ENCODE results near the gene CCDC149.
"Not testable (repeated sequence)": the region's sequence is repeated elsewhere in the genome, so short reads cannot be mapped to it uniquely, and the experiment has no call there.

The CCDC149 gene

DNA sequence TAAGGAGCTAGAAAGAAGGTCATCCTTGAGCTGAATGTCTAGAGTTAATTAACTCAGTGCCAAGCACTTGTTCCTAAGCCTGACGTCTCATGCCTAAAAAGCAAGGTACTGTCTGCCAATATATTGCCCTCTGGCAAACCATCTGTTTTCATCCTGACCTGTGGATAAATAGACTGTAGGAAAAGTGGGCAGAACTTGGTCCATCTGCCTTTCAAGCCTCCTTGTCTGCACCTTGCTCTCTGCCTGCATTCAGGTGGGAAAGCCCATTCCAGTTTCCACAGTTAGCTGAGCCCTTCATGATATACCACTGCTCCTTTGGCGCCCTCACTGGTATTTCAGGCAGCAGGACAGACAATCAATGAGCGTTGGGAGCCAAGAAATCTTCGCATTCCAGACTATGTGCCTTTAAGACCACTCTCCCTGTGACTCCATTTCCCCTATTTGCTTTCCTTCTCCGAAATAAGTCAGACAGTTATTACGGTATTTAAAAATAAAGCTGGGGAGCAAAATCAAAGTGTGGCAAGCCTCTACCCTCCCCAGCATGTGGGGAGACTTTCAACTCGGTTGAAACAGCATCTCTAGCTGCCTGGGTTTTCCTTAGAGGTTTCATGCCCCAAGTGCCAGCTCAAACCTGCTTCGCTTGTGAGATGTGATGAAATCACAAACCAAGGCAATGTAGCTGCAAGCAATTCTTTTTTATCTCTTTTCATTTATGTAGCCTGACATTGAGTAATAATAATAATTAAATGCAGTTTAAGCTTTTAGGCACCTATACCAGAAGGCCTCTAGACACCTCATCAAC, 2.5 kb upstream of the CCDC149 start:
- peak in 1 of 14 donors; percentile 41 for DNase-seq

DNA sequence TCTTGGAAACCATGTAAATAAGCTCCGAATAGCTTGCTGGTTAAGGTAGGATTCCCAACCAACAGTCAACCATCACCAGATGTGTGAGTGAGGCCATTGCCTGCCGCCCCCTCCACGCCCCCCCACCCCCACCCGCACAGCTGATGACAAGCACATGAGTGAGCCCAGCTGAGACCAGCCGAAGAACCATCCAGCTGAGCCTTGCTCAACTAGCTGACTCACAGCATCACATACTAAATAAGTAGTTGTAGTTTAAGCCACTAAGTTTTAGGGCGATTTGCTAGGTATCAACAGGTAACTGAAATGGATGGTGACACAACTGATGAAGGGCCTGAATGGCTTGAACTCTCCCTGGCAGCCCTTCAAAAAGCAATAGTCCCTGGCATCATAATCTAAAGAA, 1.6 kb upstream of the CCDC149 start:
- no peak for DNase-seq

DNA sequence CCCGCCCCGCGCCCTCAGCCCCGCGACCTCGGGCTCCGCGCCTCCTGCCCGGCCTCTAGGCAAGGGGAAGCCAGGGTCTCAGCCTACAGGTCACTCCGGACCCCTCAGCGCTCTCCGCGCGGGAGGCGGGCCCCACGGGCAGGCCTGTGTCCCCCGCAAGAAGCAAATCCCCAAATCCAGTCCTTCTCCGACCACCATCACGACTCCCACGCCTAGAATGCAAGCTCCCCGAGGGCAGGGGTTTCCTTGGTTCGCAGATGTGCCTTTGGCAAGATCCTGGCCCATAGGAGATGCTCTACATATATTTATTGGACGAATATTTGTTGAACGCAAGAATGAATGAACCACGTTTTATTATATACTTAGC, 260 bp upstream of the CCDC149 start:
- peak in 3 of 14 donors; percentile 37 to 63 (median 40) for DNase-seq

DNA sequence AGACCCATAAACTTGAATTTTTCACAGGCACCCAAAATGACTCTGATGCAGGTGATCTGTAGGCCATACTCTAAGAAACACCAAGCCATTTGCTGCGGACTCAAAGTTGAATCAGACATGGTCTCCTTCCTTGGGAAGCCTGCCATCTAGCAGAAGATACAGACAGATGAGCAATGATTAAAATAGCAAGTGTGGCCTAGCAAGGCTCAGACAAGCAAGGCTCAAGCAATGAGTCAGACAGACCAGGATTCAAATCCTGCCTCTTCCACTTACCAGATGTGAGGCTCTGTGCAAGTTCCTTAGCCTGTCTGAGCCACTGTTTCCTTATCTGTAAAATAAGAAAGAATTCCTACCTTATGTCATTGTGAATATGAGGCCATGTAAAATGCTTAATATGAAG, 2.3 kb downstream of the CCDC149 start:
- no peak for DNase-seq

DNA sequence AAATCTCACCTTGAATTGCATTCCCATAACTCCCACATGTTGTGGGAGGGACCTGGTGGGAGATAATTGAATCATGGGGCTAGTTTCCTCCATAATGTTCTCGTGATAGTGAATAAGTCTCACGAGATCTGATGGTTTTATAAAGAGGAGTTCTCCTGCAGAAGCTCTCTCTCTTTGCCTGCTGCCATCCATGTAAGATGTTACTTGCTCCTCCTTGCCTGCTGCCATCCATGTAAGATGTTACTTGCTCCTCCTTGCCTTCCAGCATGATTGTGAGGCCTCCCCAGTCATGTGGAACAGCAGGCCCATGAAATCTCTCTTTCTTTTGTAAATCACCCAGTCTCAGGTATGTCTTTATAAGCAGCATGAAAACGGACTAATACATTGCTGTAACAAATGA, 3.2 kb downstream of the CCDC149 start:
- DNase-seq, result not testable (repeated sequence)

DNA sequence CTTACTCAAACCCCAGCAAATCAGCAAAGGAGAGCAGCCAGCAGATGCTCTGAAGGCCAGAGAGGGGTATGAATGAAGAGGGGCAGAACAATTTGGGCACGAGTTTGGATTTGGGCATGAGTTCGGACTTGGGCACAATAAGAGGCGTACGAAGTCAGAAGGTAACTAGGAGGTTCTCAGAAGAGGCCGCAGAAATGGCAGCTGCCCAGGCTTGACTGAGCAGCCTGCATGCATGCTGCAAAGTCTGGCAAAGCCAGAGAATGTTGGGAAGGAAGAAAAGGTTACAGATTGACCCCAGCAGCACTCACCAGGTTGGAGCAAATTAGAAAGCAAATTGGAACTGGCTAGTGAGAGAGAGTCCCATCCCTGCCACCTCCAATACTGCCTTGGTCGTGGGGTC, 15.2 kb downstream of the CCDC149 start:
- peak in 2 of 14 donors; percentile 4 to 16 for DNase-seq

DNA sequence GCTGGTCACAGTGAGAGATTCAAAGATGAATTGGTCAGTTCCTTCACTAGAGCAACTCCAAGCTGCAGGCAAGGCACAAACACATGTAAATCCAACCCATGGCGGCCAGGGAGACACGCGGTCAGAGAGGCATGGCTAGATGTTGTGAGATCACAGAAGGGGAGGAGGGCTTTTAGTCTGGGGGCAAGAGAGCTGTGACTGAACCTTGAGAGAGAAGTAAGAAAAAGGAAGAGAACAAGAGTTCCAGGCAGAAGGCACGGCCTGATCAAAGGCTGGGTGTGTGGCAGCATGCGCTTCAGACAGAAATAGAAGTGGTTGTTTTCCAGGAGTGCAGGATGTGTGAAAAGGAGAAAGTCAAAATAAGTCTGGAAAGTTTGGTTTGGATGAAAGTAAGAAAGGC, 15.9 kb downstream of the CCDC149 start:
- DNase-seq, result peak in 1 of 14 donors; percentile 5

DNA sequence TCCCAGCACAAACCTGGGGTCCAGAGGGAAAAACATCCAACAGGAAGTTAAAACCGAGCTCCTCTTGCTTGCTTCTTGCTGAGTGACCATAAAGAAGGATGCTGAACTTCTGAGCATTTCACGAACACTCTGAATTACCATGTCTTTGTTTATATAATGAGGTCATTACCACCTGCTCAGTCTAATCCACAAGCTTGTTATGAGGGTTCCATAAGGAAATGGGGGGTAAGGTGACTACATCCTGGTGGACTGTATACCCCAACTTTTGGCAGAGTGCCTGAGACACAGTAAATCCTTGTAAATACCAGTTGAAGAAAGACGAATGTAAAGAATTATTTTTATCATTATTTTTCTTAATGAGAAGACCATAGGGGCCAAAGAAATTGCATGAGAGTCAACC, 16.8 kb downstream of the CCDC149 start:
- no peak for DNase-seq

DNA sequence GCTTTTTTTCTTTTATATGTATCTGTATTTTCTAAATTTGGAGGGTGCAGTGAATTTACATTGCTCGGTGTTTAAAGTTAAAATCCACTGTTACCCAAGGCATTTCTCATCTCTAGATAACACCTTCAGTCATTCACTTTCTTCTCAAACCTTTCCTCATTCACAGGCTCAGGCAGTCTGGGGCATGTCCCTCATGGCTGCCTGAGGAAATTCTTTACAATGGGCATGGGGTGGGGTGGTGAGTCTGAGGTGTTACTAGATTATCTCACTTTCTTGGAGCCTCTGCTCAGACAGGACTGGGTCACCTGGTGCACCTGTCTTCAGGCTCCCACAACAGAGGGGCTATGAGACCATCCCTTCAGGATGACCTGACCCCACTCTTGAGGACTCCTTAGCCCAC, 17.4 kb downstream of the CCDC149 start:
- no peak for DNase-seq

DNA sequence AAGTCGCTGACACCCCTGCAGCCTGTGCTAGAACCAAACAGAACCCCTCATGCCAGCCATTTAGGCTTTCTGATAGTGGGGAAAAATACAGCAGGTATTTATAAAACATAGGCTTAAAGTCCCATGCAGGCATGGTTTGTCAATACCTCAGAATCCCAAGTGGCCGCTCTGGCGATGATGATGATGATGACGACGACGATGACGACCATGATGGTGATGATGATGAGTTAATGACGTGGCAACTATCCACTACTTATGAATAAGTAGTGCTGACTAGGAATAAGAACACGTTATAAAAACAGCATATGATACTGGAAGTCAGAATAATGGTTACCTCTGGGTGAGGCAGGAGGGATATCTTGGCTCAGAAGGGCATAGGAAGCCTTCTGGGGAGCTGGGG, 18.0 kb downstream of the CCDC149 start:
- DNase-seq, result no peak

DNA sequence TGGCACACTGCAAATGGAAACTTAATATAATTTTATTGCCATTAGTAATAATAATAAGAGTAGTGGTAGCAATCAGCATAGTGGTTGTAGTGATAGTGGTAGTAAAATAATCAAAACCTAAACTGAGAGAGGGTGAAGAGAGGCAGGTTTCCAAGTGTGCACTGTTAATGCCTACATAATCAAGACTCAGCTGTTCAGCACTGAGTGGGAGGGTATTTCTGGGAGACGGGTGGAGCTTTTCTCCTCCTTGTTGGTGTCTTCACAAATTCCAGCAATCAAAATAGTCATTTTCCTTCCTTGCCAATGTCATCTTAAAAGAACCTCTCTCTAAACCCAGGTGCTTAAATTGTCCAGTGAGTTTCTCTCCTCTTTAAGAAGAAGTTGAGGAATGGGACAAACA, 18.6 kb downstream of the CCDC149 start:
- DNase-seq, result no peak

DNA sequence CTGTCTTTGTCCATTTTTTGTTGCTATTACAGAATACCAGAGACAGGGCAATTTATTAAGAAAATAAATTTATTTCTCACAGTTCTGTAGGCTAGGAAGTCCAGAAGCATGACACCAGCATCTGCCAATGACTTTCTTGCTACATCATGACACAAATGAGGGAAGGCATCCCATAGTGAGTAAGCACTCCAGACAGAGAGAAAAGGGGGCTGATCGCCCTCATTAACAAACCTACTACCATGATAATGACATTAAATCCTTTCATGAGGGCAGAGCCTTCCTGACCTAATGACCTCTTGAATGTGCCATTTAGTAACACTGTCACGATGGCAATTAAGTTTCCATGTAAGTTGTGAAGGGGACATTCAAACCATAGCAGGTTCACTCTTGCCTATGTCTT, 20.1 kb downstream of the CCDC149 start:
- DNase-seq, result no peak

DNA sequence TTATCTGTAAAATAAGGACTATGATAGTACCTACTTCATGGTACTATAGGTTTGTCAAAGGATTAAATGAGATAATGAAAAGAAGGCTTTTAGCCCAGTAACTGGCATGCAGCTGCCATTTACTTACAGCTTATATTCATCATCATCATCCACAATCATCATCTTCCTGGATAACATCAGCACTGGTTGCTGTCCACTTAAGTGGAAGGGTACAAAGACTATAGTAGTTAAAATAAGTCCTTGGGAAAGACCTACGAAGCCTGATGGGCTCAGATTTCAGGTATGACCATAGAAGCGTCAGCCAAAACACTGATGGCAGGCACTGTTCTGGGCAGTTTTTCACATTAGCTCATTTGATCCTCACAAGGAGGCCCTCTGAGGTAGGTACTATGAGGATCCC, 20.6 kb downstream of the CCDC149 start:
- DNase-seq, result no peak

DNA sequence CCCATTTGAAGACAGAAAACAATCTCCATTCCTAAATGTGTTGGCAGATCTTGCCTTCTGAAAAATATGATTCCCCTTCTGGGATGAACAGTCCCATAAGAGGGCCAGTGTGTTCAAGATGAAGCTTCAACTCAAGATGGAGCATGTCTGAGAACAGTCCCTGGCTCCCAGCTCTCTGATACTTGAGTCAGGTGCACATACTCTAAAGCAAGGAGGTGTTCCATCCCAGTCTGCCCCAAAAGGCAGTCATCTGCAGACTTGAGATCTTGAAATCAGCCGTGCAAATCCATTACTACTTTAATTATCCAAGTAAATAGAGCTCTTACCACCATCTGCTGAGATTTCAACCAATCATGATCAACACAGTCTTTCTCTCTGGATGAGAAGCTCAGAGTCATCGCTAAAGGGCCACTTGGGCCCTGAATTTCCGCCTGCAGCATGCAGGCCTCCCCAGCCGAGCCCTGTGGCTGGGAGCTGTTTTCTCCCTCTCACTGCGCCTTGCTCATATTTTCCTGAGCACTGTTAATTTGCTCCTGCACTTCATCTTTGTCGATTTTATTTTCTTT, 22.2 kb downstream of the CCDC149 start:
- DNase-seq, result no peak

DNA sequence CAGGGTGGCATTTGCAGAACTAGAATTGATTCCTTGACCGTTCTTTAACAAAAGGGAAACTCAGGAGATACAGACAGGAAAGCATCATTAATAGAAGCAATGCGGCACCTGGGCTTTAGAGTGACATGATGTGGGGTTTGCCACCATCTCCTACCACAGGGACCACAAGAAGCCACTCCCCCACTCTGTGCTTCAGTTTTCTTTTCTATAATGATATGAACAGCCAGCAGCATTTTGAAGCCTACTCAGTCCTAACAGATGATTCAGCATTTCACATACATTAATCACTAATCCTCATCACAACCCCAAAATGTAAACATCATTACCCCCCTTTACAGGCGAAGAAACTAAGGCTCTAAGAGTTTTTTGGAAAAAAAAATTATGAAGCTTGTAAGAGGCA, 22.9 kb downstream of the CCDC149 start:
- DNase-seq, result no peak

DNA sequence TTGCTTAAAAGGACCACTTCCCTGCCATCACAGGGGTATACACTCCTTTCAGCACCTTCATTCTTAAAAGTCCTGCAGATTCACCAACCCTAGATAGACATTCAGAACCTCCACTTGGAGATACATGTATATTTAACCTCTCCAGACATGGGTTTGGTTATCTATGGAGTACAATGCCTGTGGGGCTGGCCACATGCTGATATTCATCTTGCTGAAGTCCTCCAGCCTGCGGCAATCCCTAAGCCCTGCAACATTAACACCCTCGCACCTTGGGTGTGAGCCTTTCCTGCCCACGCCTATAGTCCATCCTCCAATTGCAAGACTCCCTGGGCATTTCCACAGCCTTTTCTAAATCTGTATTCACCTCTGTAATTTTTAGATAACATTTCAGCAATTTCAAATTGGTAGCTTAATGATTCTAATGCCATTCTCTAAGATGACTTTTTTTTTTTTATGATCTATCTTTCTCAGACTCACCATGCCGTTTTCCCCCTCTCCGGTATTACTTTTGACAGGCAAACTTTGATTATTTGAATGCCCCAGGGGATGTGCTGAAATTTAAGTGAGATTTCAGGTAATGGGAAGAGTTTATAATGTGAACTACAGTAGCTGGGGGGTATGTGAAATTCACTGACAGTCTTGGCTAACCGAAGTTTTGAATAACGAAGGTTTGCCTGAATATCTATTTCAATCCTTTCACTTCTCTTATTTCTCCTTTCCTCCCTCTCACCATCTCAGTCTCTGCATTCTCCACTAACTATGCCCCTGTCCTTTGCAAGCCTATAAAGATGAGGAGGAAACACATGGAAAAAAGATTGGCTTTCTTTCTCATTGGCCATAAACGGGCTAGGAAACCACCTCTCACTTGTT, 24.1 kb downstream of the CCDC149 start:
- DNase-seq, result no peak

DNA sequence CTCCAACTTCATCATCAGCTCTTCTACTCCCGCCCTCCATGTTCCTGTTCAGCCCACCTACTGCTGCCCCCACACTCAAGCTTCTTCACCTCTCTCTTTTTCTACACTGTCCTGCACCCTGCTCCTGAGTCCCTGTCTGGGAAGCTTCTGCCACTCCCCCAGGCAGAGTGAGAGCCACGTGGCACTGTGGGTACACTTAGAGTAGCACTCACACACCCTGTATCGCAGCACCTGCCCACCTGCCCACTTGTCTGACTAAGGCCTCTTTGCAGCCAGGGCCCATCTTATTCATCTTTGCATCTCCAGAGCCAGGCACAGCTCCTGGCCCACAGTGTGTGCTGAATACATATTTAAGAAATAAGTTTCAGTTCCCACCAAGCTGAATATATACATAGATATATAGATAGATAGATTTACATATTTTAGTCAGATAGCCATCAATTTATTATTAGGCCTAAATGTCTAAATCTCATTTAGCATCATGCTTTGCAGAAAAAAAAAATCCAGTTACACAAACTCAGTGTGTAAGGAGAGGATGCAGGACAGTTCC, 24.9 kb downstream of the CCDC149 start:
- DNase-seq, result no peak

DNA sequence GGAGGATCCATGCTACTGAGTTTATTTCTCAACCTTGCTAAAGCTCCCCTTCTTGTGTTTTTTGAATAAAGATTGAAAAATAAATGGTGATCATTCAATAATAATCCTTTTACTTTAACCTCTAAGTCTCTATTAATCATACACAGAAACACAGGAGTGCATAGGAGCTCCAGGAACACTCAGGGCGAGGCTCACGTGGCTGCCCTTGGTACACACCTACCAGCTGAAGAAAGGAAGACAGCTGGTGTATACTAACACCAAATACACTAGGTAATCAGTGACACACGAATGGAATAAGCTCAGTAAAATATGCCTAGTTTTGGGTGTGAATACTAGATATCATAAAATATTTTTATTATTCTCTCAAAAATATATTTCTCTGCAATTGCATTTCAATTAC, 26.2 kb downstream of the CCDC149 start:
- no peak for DNase-seq

DNA sequence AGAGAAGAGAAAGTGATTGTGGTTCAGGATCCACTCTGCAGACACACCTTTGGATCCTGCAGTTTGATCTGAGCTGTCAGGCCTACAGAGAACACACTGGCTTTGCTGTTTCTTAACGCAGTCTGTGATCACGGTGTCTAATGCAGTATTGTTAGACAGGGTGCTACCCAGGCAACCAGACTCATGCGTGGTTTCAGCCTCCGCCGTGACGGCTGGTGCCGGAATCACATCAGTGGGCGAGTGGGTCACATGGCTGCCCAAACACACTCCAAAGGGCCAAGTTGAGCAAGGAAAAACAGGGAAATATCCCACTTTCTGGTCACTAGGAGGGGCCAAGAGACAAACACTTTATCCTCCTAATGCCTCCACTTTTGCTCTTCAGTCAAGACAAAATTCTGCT, 27.5 kb downstream of the CCDC149 start:
- peak in 7 of 14 donors; percentile 5 to 62 (median 12) for DNase-seq

DNA sequence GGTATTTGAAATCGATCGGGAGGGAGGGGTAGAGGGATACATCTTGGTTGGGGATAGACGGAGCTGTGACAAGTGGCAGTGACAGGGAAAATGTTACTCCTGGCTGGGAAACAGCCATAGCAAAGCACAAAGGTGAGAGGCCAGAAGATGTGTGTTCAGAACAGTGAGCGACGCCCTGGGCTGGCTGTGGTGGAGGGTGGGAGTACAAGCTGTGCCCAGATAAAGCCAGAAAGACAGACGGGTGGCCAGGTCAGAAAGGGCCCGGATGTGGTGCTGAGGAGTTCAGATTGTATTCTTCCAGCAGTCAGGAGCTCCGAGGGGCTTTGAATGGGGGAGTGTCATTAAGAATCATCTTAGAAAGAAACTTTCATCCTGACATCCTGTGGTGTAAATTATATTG, 27.9 kb downstream of the CCDC149 start:
- no peak for DNase-seq

DNA sequence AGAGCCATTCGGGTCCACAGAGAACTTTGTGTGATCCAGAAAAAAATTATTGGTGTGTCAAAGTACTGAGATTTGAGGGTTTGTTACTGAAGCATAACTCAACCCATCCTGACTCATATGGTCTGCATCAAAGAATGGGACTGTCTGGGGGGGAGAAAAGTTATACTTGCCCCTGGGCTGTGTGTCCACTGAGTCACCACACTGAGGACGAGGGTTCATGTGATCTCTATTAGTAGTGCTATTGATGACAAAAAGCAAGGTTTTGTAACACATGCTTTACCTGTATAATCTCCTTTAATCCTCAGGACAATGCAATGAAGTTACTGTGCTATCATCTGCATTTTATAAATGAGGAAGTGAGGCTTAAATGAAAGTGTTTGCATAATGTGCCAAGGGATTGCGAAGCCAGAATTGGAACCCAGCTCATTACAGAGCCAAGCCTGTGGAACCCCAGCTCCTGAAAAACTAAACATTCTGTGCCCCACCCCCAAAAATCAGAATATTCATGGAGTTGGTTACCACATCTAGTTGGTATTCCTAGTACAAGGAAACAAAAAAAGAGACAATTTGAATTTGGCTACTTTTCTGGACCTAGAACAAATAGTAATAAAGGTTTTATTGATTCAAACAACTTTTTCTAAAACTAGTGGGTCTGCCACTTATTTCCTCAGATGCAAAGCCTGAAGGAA, 31.2 kb downstream of the CCDC149 start:
- DNase-seq, result no peak

DNA sequence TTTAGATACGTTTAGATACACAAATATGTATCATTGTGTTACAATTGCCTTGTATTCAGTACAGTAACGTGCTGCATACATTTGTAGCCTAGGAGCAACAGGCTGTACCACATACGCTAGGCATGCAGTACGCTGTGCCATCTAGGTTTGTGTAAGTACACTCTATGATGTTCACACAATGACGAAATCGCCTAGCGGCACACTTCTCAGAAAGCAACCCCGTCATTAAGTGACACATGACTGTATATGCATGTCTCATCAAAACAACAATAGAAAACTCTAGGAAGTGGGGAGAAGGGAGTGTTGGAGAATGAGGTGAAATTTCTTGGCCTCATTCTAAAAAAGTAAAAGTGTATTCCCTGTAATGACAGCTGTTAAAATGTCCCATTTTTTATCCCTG, 32.7 kb downstream of the CCDC149 start:
- no peak for DNase-seq

DNA sequence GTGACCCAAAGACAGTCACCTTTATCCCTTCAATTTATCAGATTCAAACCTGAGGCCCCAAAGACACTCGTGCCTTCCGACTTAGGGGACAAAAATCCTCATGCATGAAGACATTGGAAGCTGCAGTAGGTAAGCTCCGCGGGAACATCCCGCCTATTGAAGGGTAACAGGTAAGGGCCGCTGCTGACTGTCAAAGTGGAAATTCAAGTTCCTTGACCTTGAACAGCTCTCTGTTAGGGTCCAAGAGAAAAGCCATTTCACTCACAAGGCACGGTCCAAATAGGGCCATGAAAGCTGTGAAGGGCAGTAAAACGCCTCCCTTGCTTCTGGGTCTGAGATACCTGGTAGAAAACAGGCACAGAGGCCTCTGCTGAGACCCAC, 34.2 kb downstream of the CCDC149 start:
- DNase-seq, result no peak

Measured in C1 segment of cervical spinal cord (tissue), 14 donors.